MG63 (cell line): ENCODE measurements around the gene IGFBP2. TPM values are rescaled to one million over a fixed set of nuclear protein-coding genes. Genes with fewer than 3 reads are reported as not detected.

Experiments used
- DNase-seq: peaks from one replicate; pipeline ENCODE4 v3.0.0-alpha.2; 2020
- H3K27me3 ChIP-seq: fragments of 250-450 bp; sonication (Bioruptor Pico); 2 replicates; pipeline ENCODE4 v1.5.1; 2020; ENCODE audit warnings: mild to moderate bottlenecking, moderate library complexity
- H3K36me3 ChIP-seq: fragments of 250-450 bp; sonication (Bioruptor Pico); 2 replicates; pipeline ENCODE4 v1.5.1; 2020; ENCODE audit warnings: mild to moderate bottlenecking, moderate library complexity
- H3K4me3 ChIP-seq: fragments of 250-450 bp; sonication (Bioruptor Pico); 2 replicates; pipeline ENCODE4 v1.5.1; 2020; ENCODE audit warnings: mild to moderate bottlenecking, moderate library complexity
- H3K9me3 ChIP-seq: fragments of 250-450 bp; sonication (Bioruptor Pico); 2 replicates; pipeline ENCODE4 v1.5.1; 2020; ENCODE audit warnings: mild to moderate bottlenecking, moderate library complexity
- total RNA-seq: library from RNA; depleted of rRNA; stranded (reverse); fragments of >200 nt; shearing (Covaris generic); gene quantifications from 2 replicates; pipeline ENCODE4 v1.2.3, GENCODE V29; 2014; ENCODE audit warnings: low replicate concordance

Gene IGFBP2
- total RNA-seq, 1 experiment from 2014 or later, result 249 TPM

- Histone ChIP-seq H3K36me3 (no peaks in the 10 kb centered on the region), H3K27me3 (no peaks in the 10 kb centered on the region), H3K9me3 (no peaks in the 10 kb centered on the region), H3K4me3 (no peak overlapping the region)
- peak; percentile 38 for DNase-seq
These were observed 33.4 kb downstream of the IGFBP2 start for GRCh38 chr2:216666461-216667233.

- no peaks in the 10 kb centered on the region for H3K9me3 ChIP-seq
- no peaks in the 10 kb centered on the region for H3K27me3 ChIP-seq
- DNase-seq, result no peak
- no peak overlapping the region for H3K4me3 ChIP-seq
- no peaks in the 10 kb centered on the region for H3K36me3 ChIP-seq
These were observed 37.3 kb downstream of the IGFBP2 start for GRCh38 chr2:216670266-216671080.

- no peaks in the 10 kb centered on the region for H3K9me3 ChIP-seq
- DNase-seq, result no peak
- no peak overlapping the region for H3K4me3 ChIP-seq
- H3K27me3 ChIP-seq, result no peaks in the 10 kb centered on the region
- no peaks in the 10 kb centered on the region for H3K36me3 ChIP-seq
These were observed 37.8 kb downstream of the IGFBP2 start for GRCh38 chr2:216671081-216671411.

GRCh38 chr2:216671791-216672343 lies 38.6 kb downstream of the IGFBP2 start:
- no peaks in the 10 kb centered on the region for H3K9me3 ChIP-seq
- DNase-seq, result no peak

GRCh38 chr2:216672466-216672865 lies 39.2 kb downstream of the IGFBP2 start:
- no peaks in the 10 kb centered on the region for H3K36me3 ChIP-seq
- H3K9me3 ChIP-seq, result no peaks in the 10 kb centered on the region
- no peak for DNase-seq
- no peak overlapping the region for H3K4me3 ChIP-seq
- H3K27me3 ChIP-seq, result no peaks in the 10 kb centered on the region

More at GRCh38 chr2:216671791-216672343, 38.6 kb downstream of the IGFBP2 start:
- Histone ChIP-seq H3K27me3 (no peaks in the 10 kb centered on the region), H3K4me3 (no peak overlapping the region), H3K36me3 (no peaks in the 10 kb centered on the region)

GRCh38 chr2:216673021-216673420 lies 39.8 kb downstream of the IGFBP2 start:
- Histone ChIP-seq H3K36me3 (no peaks in the 10 kb centered on the region), H3K4me3 (no peak overlapping the region), H3K27me3 (no peaks in the 10 kb centered on the region), H3K9me3 (no peaks in the 10 kb centered on the region)
- no peak for DNase-seq

- Histone ChIP-seq H3K27me3 (no peaks in the 10 kb centered on the region), H3K4me3 (no peak overlapping the region), H3K36me3 (no peaks in the 10 kb centered on the region), H3K9me3 (no peaks in the 10 kb centered on the region)
- no peak for DNase-seq
These were observed 40.4 kb downstream of the IGFBP2 start for GRCh38 chr2:216673609-216674008.

- Histone ChIP-seq H3K36me3 (no peaks in the 10 kb centered on the region), H3K9me3 (no peaks in the 10 kb centered on the region), H3K27me3 (no peaks in the 10 kb centered on the region), H3K4me3 (no peak overlapping the region)
- DNase-seq, result no peak
These were observed 41.2 kb downstream of the IGFBP2 start for GRCh38 chr2:216674376-216674775.

- DNase-seq, result no peak
- Histone ChIP-seq H3K9me3 (no peaks in the 10 kb centered on the region), H3K36me3 (no peaks in the 10 kb centered on the region), H3K27me3 (no peaks in the 10 kb centered on the region), H3K4me3 (no peak overlapping the region)
These were observed 43.4 kb downstream of the IGFBP2 start for GRCh38 chr2:216676630-216677029.

- no peaks in the 10 kb centered on the region for H3K36me3 ChIP-seq
- DNase-seq, result no peak
- H3K9me3 ChIP-seq, result no peaks in the 10 kb centered on the region
These were observed 44.3 kb downstream of the IGFBP2 start for GRCh38 chr2:216677439-216678097.

GRCh38 chr2:216678098-216678465 lies 44.9 kb downstream of the IGFBP2 start:
- H3K36me3 ChIP-seq, result no peaks in the 10 kb centered on the region
- no peaks in the 10 kb centered on the region for H3K9me3 ChIP-seq
- no peak overlapping the region for H3K4me3 ChIP-seq
- no peak for DNase-seq
- H3K27me3 ChIP-seq, result no peaks in the 10 kb centered on the region

More at GRCh38 chr2:216677439-216678097, 44.3 kb downstream of the IGFBP2 start:
- H3K27me3 ChIP-seq, result no peaks in the 10 kb centered on the region
- no peak overlapping the region for H3K4me3 ChIP-seq

GRCh38 chr2:216678813-216679657 lies 45.8 kb downstream of the IGFBP2 start:
- Histone ChIP-seq H3K27me3 (no peaks in the 10 kb centered on the region), H3K36me3 (no peaks in the 10 kb centered on the region), H3K4me3 (no peak overlapping the region), H3K9me3 (no peaks in the 10 kb centered on the region)
- DNase-seq, result no peak

- DNase-seq, result no peak
- Histone ChIP-seq H3K27me3 (no peaks in the 10 kb centered on the region), H3K4me3 (no peak overlapping the region), H3K9me3 (no peaks in the 10 kb centered on the region), H3K36me3 (no peaks in the 10 kb centered on the region)
These were observed 46.4 kb downstream of the IGFBP2 start for GRCh38 chr2:216679658-216680024.

GRCh38 chr2:216680951-216681629 lies 47.9 kb downstream of the IGFBP2 start:
- H3K36me3 ChIP-seq, result no peaks in the 10 kb centered on the region
- no peaks in the 10 kb centered on the region for H3K27me3 ChIP-seq
- no peak for DNase-seq
- H3K4me3 ChIP-seq, result no peak overlapping the region
- no peaks in the 10 kb centered on the region for H3K9me3 ChIP-seq

- H3K4me3 ChIP-seq, result no peak overlapping the region
- no peaks in the 10 kb centered on the region for H3K27me3 ChIP-seq
- DNase-seq, result no peak
- no peaks in the 10 kb centered on the region for H3K9me3 ChIP-seq
- H3K36me3 ChIP-seq, result no peaks in the 10 kb centered on the region
These were observed 48.5 kb downstream of the IGFBP2 start for GRCh38 chr2:216681683-216682082.

GRCh38 chr2:216683846-216684245 lies 50.6 kb downstream of the IGFBP2 start:
- H3K27me3 ChIP-seq, result no peaks in the 10 kb centered on the region
- no peaks in the 10 kb centered on the region for H3K9me3 ChIP-seq
- DNase-seq, result peak; percentile 54
- no peaks in the 10 kb centered on the region for H3K36me3 ChIP-seq
- no peak overlapping the region for H3K4me3 ChIP-seq
